CD14-positive monocyte (primary cell): ENCODE data around the gene PTPRN2. TPM values are rescaled to one million over a fixed set of nuclear protein-coding genes. Genes with fewer than 3 reads are reported as not detected.

ENCODE experiments used
- DNase-seq, 3 donors: peaks; one replicate each; pipeline ENCODE4 v3.0.0-alpha.2; 2011 to 2022
- H2AFZ ChIP-seq: 2 replicates; pipeline ENCODE4 v1.6.0; 2012; ENCODE audit warnings: mild to moderate bottlenecking, low read depth, low read length, inconsistent platforms; ENCODE audit not compliant: insufficient read depth, poor library complexity, severe bottlenecking
- H3K27ac ChIP-seq, 2 donors: 1 replicate in 1 of 2; 2 replicates in 1 of 2; pipeline ENCODE4 v1.5.1; 2012 to 2013; ENCODE audit warnings: low read length in 2 of 2, control low read depth in 1 of 2, inconsistent platforms in 1 of 2, low read depth in 1 of 2, mild to moderate bottlenecking in 1 of 2
- H3K27me3 ChIP-seq, 2 donors: one replicate each; pipeline versions ENCODE4 v1.6.0 to v1.6.1; 2011 to 2013; ENCODE audit warnings: low read length in 2 of 2; ENCODE audit not compliant: control insufficient read depth in 2 of 2, insufficient read depth in 2 of 2
- H3K36me3 ChIP-seq, 2 donors: replicated peaks in 1 of 2; 1 replicate in 1 of 2; 2 replicates in 1 of 2; pipeline versions ENCODE4 v1.5.1 to v1.6.1; 2012 to 2013; ENCODE audit warnings: low read length in 2 of 2, control low read depth in 1 of 2, inconsistent platforms in 1 of 2, mild to moderate bottlenecking in 1 of 2; ENCODE audit not compliant: insufficient read depth in 2 of 2, control insufficient read depth in 1 of 2
- H3K4me1 ChIP-seq, 2 donors: 1 replicate in 1 of 2; 2 replicates in 1 of 2; pipeline versions ENCODE4 v1.5.1 to v1.6.1; 2012 to 2013; ENCODE audit warnings: low read length in 2 of 2, control low read depth in 1 of 2, inconsistent platforms in 1 of 2, mild to moderate bottlenecking in 1 of 2, moderate library complexity in 1 of 2; ENCODE audit not compliant: insufficient read depth in 2 of 2, control insufficient read depth in 1 of 2
- H3K4me2 ChIP-seq: replicated peaks from 2 replicates; pipeline ENCODE3; 2012; ENCODE audit warnings: low read length, moderate library complexity, mild to moderate bottlenecking; ENCODE audit not compliant: poor library complexity, severe bottlenecking; ENCODE audit errors: extremely low read depth
- H3K4me3 ChIP-seq, 3 experiments: fragments of 200-600 bp in 1 of 3; sonication (generic) in 1 of 3; replicated peaks in 1 of 3; 1 replicate in 2 of 3; 2 replicates in 1 of 3; pipeline ENCODE4 v1.5.1; 2011 to 2013; ENCODE audit warnings: low read length in 3 of 3, mild to moderate bottlenecking in 3 of 3, control low read depth in 2 of 3, low read depth in 2 of 3, inconsistent platforms in 1 of 3, moderate library complexity in 1 of 3
- H3K79me2 ChIP-seq: 2 replicates; pipeline ENCODE4 v1.6.0; 2012; ENCODE audit warnings: mild to moderate bottlenecking, control low read depth, inconsistent platforms, low read length, moderate library complexity; ENCODE audit not compliant: insufficient read depth
- H3K9ac ChIP-seq: 2 replicates; pipeline ENCODE4 v1.6.0; 2017; ENCODE audit warnings: low read length, mild to moderate bottlenecking; ENCODE audit not compliant: insufficient read depth, poor library complexity, severe bottlenecking
- H3K9me3 ChIP-seq, 2 donors: replicated peaks in 1 of 2; 1 replicate in 1 of 2; 2 replicates in 1 of 2; pipeline versions ENCODE4 v1.5.1 to v1.6.1; 2012 to 2013; ENCODE audit warnings: low read length in 2 of 2, control low read depth in 1 of 2; ENCODE audit not compliant: control insufficient read depth in 1 of 2, insufficient read depth in 1 of 2
- H4K20me1 ChIP-seq: 2 replicates; pipeline ENCODE4 v1.6.0; 2012; ENCODE audit warnings: mild to moderate bottlenecking, low read length, control low read depth, moderate library complexity; ENCODE audit not compliant: insufficient read depth
- H3K27ac Mint-ChIP-seq, 7 donors: one replicate each; pipeline ENCODE4 v1.8.0; 2020; ENCODE audit warnings: mild to moderate bottlenecking in 7 of 7, mixed read lengths in 7 of 7, moderate library complexity in 6 of 7, inconsistent platforms in 2 of 7
- H3K27me3 Mint-ChIP-seq, 3 donors: one replicate each; pipeline ENCODE4 v1.8.0; 2021 to 2022; ENCODE audit warnings: low read depth in 3 of 3, mild to moderate bottlenecking in 3 of 3, mixed read lengths in 3 of 3, moderate library complexity in 3 of 3, inconsistent platforms in 1 of 3
- H3K36me3 Mint-ChIP-seq, 2 donors: one replicate each; pipeline ENCODE4 v1.8.0; 2020; ENCODE audit warnings: mixed read lengths in 2 of 2, inconsistent platforms in 1 of 2, mild to moderate bottlenecking in 1 of 2
- H3K4me1 Mint-ChIP-seq: one replicate; pipeline ENCODE4 v1.8.0; 2020; ENCODE audit warnings: mild to moderate bottlenecking, mixed read lengths
- H3K4me3 Mint-ChIP-seq, 2 donors: one replicate each; pipeline ENCODE4 v1.8.0; 2020; ENCODE audit warnings: mild to moderate bottlenecking in 2 of 2, mixed read lengths in 2 of 2, moderate library complexity in 1 of 2
- H3K9me3 Mint-ChIP-seq, 7 donors: one replicate each; pipeline ENCODE4 v1.8.0; 2020 to 2022; ENCODE audit warnings: mixed read lengths in 7 of 7, mild to moderate bottlenecking in 6 of 7, moderate library complexity in 6 of 7, inconsistent platforms in 2 of 7
- CTCF ChIP-seq: fragments of 200-600 bp; IDR thresholded peaks from one replicate; pipeline ENCODE4 v1.8.0; 2022; ENCODE audit warnings: antibody characterized with exemption, mild to moderate bottlenecking
- WGBS: methylation state at CpG from one replicate; pipeline ENCODE4 v1.1.5; 2013; ENCODE audit warnings: missing lambda C conversion rate; ENCODE audit not compliant: insufficient coverage; 5-methylcytosine and 5-hydroxymethylcytosine counted together
- intact Hi-C, 2 donors: fragments of 100-400 bp; cut with micrococcal nuclease; formaldehyde crosslinking; loops; one replicate each; pipeline versions ENCODE4 v1.15.0 to v1.15.1; 2023
- polyA plus RNA-seq, 3 donors: library from polyadenylated mRNA; depleted of rRNA in 1 of 3; unstranded in 2 of 3; stranded (reverse) in 1 of 3; fragments of 300-500 nt in 2 of 3; fragments of >200 nt in 1 of 3; fragmentation: Illumina TruSeq in 2 of 3; gene quantifications; 1 replicate in 2 of 3; 2 replicates in 1 of 3; pipeline ENCODE4 v1.2.3, GENCODE V29; 2012 to 2021

PTPRN2 gene
- polyA plus RNA-seq, 3 donors, result 0.25 to 1.4 (median 0.97) TPM

- no peaks in the 10 kb centered on the region for H3K4me1 Mint-ChIP-seq
- H2AFZ ChIP-seq, result no peak overlapping the region
- no peaks in the 10 kb centered on the region for H3K4me1 ChIP-seq
- DNase-seq, result no peak
- no peak overlapping the region for H3K27ac Mint-ChIP-seq
- H3K9me3 Mint-ChIP-seq, result peaks cover 3 to 16% (median 9%) of the 10 kb centered on the region in 7 donors
- intact Hi-C loops, result no loop called here
- no peaks in the 10 kb centered on the region for H3K36me3 ChIP-seq
- H3K27me3 ChIP-seq, result no peaks in the 10 kb centered on the region
- peaks cover 0 to 8% (median 0%) of the 10 kb centered on the region in 3 donors for H3K27me3 Mint-ChIP-seq
- no peak overlapping the region for H3K4me3 Mint-ChIP-seq
- H3K9ac ChIP-seq, result no peak overlapping the region
- no peak overlapping the region for H3K4me3 ChIP-seq
- no peak for TF ChIP-seq CTCF
- H3K9me3 ChIP-seq, result peaks cover 0 to 18% of the 10 kb centered on the region in 2 donors
- no peaks in the 10 kb centered on the region for H4K20me1 ChIP-seq
- 97% methylated on average over 55 of the region's 55 CpGs for WGBS
- no peaks in the 10 kb centered on the region for H3K79me2 ChIP-seq
- H3K4me2 ChIP-seq, result no peak overlapping the region
- no peak overlapping the region for H3K27ac ChIP-seq
- H3K36me3 Mint-ChIP-seq, result no peaks in the 10 kb centered on the region
Observed at GRCh38 chr7:157809863-157810851, 777.5 kb downstream of the PTPRN2 start.

- WGBS, result 96% methylated on average over 29 of the region's 35 CpGs
- Histone ChIP-seq H2AFZ (no peak overlapping the region), H3K4me2 (no peak overlapping the region), H3K4me3 (no peak overlapping the region), H4K20me1 (no peaks in the 10 kb centered on the region), H3K79me2 (no peaks in the 10 kb centered on the region), H3K9ac (no peak overlapping the region), H3K36me3 (no peaks in the 10 kb centered on the region), H3K27me3 (no peaks in the 10 kb centered on the region), H3K4me1 (no peaks in the 10 kb centered on the region), H3K9me3 (peaks cover 0 to 18% of the 10 kb centered on the region in 2 donors), H3K27ac (no peak overlapping the region)
- H3K36me3 Mint-ChIP-seq, result no peaks in the 10 kb centered on the region
- H3K27me3 Mint-ChIP-seq, result peaks cover 0 to 6% (median 4%) of the 10 kb centered on the region in 3 donors
- no peak overlapping the region for H3K4me3 Mint-ChIP-seq
- intact Hi-C loops, result no loop called here
- no peaks in the 10 kb centered on the region for H3K4me1 Mint-ChIP-seq
- peak overlapping the region in 1 of 7 donors; percentile 3 for H3K27ac Mint-ChIP-seq
- DNase-seq, result no peak
- peaks cover 3 to 16% (median 9%) of the 10 kb centered on the region in 7 donors for H3K9me3 Mint-ChIP-seq
- TF ChIP-seq CTCF, result no peak
Observed at GRCh38 chr7:157809154-157809862, 778.3 kb downstream of the PTPRN2 start.
